PC-9 (cell line): Measurements from ENCODE around the gene MRM2. TPM values are rescaled to one million over a fixed set of nuclear protein-coding genes. Genes with fewer than 3 reads are reported as not detected.

Source experiments
- BruUV-seq: library from RNA; stranded (reverse); fragments of 400-500 nt; replicated peaks from 2 replicates; lab custom pipeline; 2021; lab: Mats Ljungman, UMichigan
- CTCF ChIA-PET: fragments of 300-600 bp; sonication (Branson Sonifier 250); formaldehyde crosslinking; loops from one replicate; lab custom pipeline; 2022; ENCODE audit warnings: antibody characterized with exemption; lab: Charles Lee
- POLR2A ChIA-PET: fragments of 300-600 bp; sonication (Branson Sonifier 250); formaldehyde crosslinking; loops from one replicate; lab custom pipeline; 2022; ENCODE audit warnings: antibody characterized with exemption; ENCODE audit not compliant: unreplicated experiment; lab: Charles Lee
- DNase-seq, 2 experiments: peaks; one replicate each; pipeline versions ENCODE4 v3.0.0 to v3.0.0-alpha.2; 2015 to 2022; ENCODE audit warnings: mixed read lengths in 1 of 2
- H2AFZ ChIP-seq: fragments of 200-600 bp; sonication (generic); 2 replicates; pipeline ENCODE4 v1.8.1; 2017; ENCODE audit warnings: antibody characterized with exemption
- H3F3A ChIP-seq: fragments of 200-600 bp; sonication (generic); 2 replicates; pipeline ENCODE4 v1.8.1; 2017; ENCODE audit warnings: antibody characterized with exemption, mild to moderate bottlenecking, low read depth; ENCODE audit not compliant: insufficient read depth
- H3K27ac ChIP-seq: fragments of 200-600 bp; sonication (generic); 2 replicates; pipeline ENCODE4 v1.6.1; 2016; ENCODE audit warnings: mixed run types
- H3K27me3 ChIP-seq: fragments of 200-600 bp; sonication (generic); 2 replicates; pipeline ENCODE4 v1.6.1; 2016; ENCODE audit warnings: low read depth, mixed run types; ENCODE audit not compliant: insufficient read depth
- H3K36me3 ChIP-seq: fragments of 200-600 bp; sonication (generic); 2 replicates; pipeline ENCODE4 v1.6.1; 2016; ENCODE audit warnings: low read depth, mixed run types
- H3K4me1 ChIP-seq: fragments of 200-600 bp; sonication (generic); replicated peaks from 2 replicates; pipeline ENCODE4 v1.6.1; 2016; ENCODE audit warnings: mixed run types; ENCODE audit not compliant: insufficient read depth
- H3K4me2 ChIP-seq: fragments of 200-600 bp; sonication (generic); 2 replicates; pipeline ENCODE4 v1.6.1; 2017; ENCODE audit warnings: mixed run types
- H3K4me3 ChIP-seq: fragments of 200-600 bp; sonication (generic); 2 replicates; pipeline ENCODE4 v1.6.1; 2016; ENCODE audit warnings: mixed run types
- H3K79me2 ChIP-seq: fragments of 200-600 bp; sonication (generic); 2 replicates; pipeline ENCODE4 v1.6.1; 2017; ENCODE audit warnings: low read depth, mixed run types
- H3K9me2 ChIP-seq: fragments of 200-600 bp; sonication (generic); 2 replicates; pipeline ENCODE4 v1.8.1; 2017; ENCODE audit warnings: mild to moderate bottlenecking; ENCODE audit not compliant: insufficient read depth
- H3K9me3 ChIP-seq: fragments of 200-600 bp; sonication (generic); 2 replicates; pipeline ENCODE4 v1.8.1; 2016; ENCODE audit warnings: low read depth; ENCODE audit not compliant: insufficient read depth
- H4K20me1 ChIP-seq: fragments of 200-600 bp; sonication (generic); 2 replicates; pipeline ENCODE4 v1.8.1; 2017; ENCODE audit not compliant: insufficient read depth
- EZH2 ChIP-seq: fragments of 200-600 bp; sonication (generic); IDR thresholded peaks from 2 replicates; pipeline ENCODE4 v1.8.0; 2017; ENCODE audit warnings: antibody characterized with exemption, low read depth
- intact Hi-C: fragments of 100-400 bp; cut with micrococcal nuclease; formaldehyde crosslinking; loops from one replicate; pipeline ENCODE4 v1.10.0; 2022; ENCODE audit not compliant: unreplicated experiment
- total RNA-seq: library from RNA; stranded (reverse); gene quantifications from 2 replicates; pipeline ENCODE4 v1.2.3, GENCODE V29; 2021
- TF ChIP-seq, protein P1 (sequence below): fragments of 200-600 bp; sonication (generic); conservative IDR thresholded peaks from 2 replicates; pipeline ENCODE4 v1.6.1; 2017; ENCODE audit warnings: mixed run types, antibody characterized with exemption, mild to moderate bottlenecking, moderate library complexity

MRM2 gene
- total RNA-seq, 1 experiment from 2014 or later, result 36.8 TPM

DNA sequence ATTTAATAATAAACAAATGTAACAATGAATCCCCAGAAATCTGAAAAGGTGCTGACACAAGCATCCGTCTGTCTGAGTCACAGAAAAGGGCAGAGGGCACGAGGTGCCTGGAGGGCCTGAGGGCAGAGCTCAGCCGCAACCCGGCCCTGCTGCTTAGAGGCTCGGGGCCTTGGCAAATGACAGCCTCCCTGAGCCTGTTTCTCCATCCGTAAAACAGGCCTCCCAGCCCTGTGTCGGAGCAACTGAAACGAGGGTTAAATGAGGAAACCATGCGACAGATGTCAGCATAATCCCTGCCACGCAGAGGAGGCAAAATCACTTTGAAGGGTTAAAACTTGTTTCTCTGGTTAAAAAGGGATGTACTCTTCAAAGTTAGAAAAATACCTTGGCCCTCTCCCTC, 24.9 kb upstream of the MRM2 start:
- DNase-seq, result peak; percentile 93 to 96
- POLR2A ChIA-PET, result interaction anchor here (0.6 to 0.7 kb wide), 3 partner anchors 12 to 109 kb away, joined by 4 read pairs; no protein-coding TSS in a partner anchor

DNA sequence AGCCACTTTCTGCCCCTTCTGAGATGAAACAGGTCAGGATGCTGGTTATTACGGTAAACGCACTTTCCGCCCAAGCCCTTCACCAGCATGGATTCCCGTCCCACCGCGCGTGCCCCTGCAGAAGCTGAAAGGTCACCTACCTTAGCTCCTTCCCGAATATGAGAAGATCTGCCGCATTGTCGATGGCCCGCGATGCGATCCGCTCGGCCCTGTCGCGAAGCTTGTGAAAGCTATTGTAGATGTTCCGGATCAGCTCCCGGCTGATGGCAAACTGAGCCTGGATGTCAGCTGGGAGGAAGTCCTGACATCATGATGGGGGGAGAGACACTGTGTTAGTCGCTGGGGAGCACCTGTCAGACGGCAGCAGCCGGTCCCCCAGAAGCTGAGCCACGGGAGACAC, 22.2 kb upstream of the MRM2 start:
- intact Hi-C loops, result no loop called here
- Histone ChIP-seq H3K4me3 (no peak overlapping the region), H3K4me2 (no peak overlapping the region), H3K27me3 (no peaks in the 10 kb centered on the region), H3K36me3 (no peaks in the 10 kb centered on the region), H3K27ac (no peak overlapping the region), H3K4me1 (peaks cover 43% of the 10 kb centered on the region), H4K20me1 (no peaks in the 10 kb centered on the region), H2AFZ (no peak overlapping the region), H3F3A (peaks cover 41% of the 10 kb centered on the region), H3K9me2 (no peaks in the 10 kb centered on the region), H3K79me2 (no peaks in the 10 kb centered on the region), H3K9me3 (no peaks in the 10 kb centered on the region)
- ChIA-PET POLR2A (no interaction called here), CTCF (no interaction called here)
- TF ChIP-seq EZH2, result no peak
- TF ChIP-seq, protein P1, sequence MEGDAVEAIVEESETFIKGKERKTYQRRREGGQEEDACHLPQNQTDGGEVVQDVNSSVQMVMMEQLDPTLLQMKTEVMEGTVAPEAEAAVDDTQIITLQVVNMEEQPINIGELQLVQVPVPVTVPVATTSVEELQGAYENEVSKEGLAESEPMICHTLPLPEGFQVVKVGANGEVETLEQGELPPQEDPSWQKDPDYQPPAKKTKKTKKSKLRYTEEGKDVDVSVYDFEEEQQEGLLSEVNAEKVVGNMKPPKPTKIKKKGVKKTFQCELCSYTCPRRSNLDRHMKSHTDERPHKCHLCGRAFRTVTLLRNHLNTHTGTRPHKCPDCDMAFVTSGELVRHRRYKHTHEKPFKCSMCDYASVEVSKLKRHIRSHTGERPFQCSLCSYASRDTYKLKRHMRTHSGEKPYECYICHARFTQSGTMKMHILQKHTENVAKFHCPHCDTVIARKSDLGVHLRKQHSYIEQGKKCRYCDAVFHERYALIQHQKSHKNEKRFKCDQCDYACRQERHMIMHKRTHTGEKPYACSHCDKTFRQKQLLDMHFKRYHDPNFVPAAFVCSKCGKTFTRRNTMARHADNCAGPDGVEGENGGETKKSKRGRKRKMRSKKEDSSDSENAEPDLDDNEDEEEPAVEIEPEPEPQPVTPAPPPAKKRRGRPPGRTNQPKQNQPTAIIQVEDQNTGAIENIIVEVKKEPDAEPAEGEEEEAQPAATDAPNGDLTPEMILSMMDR, result no peak
- BruUV-seq, result no TSS peak
- no peak for DNase-seq

More for the DNA sequence above, 24.9 kb upstream of the MRM2 start:
- Histone ChIP-seq H3K27ac (peak overlapping the region; percentile 86), H3K27me3 (no peaks in the 10 kb centered on the region), H3K36me3 (no peaks in the 10 kb centered on the region), H3K9me2 (no peaks in the 10 kb centered on the region), H3K4me1 (peaks cover 41% of the 10 kb centered on the region), H2AFZ (no peak overlapping the region), H3K9me3 (no peaks in the 10 kb centered on the region), H3F3A (peaks cover 38% of the 10 kb centered on the region), H3K4me3 (no peak overlapping the region), H3K79me2 (no peaks in the 10 kb centered on the region), H4K20me1 (no peaks in the 10 kb centered on the region), H3K4me2 (peak overlapping the region; percentile 35)
- BruUV-seq, result no TSS peak
- TF ChIP-seq EZH2, result no peak
- TF ChIP-seq, protein P1, result no peak
- intact Hi-C loops, result loop anchor here (1.0 to 2.0 kb wide), 2 partner anchors 18 to 47 kb away; partner anchors contain the start of gene SNX8
- CTCF ChIA-PET, result interaction anchor here (1.3 kb wide), 1 partner anchor 81 kb away, joined by 7 read pairs; no protein-coding TSS in a partner anchor

DNA sequence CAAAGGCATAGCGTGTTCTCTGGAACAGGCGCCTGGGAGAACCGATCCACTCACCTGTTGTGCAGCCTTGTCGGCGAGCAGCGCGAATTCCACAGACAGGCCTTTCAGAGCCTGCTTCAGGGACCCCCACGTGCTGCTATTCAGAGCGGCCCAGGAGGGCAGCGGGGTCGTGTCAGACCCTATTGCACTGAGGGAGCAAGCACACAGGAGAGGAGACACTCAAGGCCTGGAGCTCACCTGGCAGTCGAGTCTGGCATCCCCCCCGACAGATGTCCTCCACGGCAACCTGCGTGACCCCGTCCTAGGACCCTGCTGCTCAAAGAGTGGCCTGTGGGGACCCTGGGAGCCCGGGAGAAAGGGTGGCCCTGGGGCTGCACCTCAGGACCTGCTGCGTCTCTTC, 21.2 kb upstream of the MRM2 start:
- intact Hi-C loops, result no loop called here

More for the DNA sequence above, 21.2 kb upstream of the MRM2 start:
- DNase-seq, result no peak
- H3K4me3 ChIP-seq, result no peak overlapping the region
- H3K9me3 ChIP-seq, result no peaks in the 10 kb centered on the region
- 0 out of 2 replicates have a peak, but pooled peaks cover 3% of the 10 kb centered on the region for H3K79me2 ChIP-seq
- ChIA-PET CTCF (no interaction called here), POLR2A (no interaction called here)
- no TSS peak for BruUV-seq
- no peak for TF ChIP-seq EZH2
- TF ChIP-seq, protein P1, result no peak
- no peak overlapping the region for H3K4me2 ChIP-seq
- H3K9me2 ChIP-seq, result no peaks in the 10 kb centered on the region
- no peak overlapping the region for H3K27ac ChIP-seq
- no peaks in the 10 kb centered on the region for H3K27me3 ChIP-seq
- H3K4me1 ChIP-seq, result peaks cover 43% of the 10 kb centered on the region
- H2AFZ ChIP-seq, result no peak overlapping the region
- peaks cover 38% of the 10 kb centered on the region for H3F3A ChIP-seq
- no peaks in the 10 kb centered on the region for H3K36me3 ChIP-seq
- no peaks in the 10 kb centered on the region for H4K20me1 ChIP-seq
